H1 (cell line): ENCODE data around the gene NOM1. TPM values are rescaled to one million over a fixed set of nuclear protein-coding genes. Genes with fewer than 3 reads are reported as not detected.
A peak's percentile ranks its signal among the peaks of the same experiment; 100 is the strongest.

Experiments
- CTCF ChIA-PET: fragments of 300-600 bp; sonication (Branson Sonifier 250); formaldehyde crosslinking; loops from one replicate; lab custom pipeline; 2021; ENCODE audit not compliant: partially characterized antibody; lab: Charles Lee
- POLR2A ChIA-PET: fragments of 300-600 bp; sonication (Branson Sonifier 250); formaldehyde crosslinking; loops from one replicate; lab custom pipeline; 2021; ENCODE audit warnings: inconsistent platforms; ENCODE audit not compliant: partially characterized antibody; lab: Charles Lee
- DNase-seq, 2 experiments: peaks; one replicate each; pipeline versions ENCODE4 v3.0.0 to v3.0.0-alpha.2; 2010 to 2022; ENCODE audit warnings: low spot score in 2 of 2, low read depth in 1 of 2, mixed read lengths in 1 of 2
- FAIRE-seq: peaks from 2 replicates; lab custom pipeline; 2011; peaks lifted over from hg19 to GRCh38; lab: Jason Lieb, UNC
- H2AFZ ChIP-seq: 2 replicates; pipeline ENCODE4 v1.8.1; 2012; ENCODE audit warnings: low read length, inconsistent platforms
- H2AK5ac ChIP-seq: 2 replicates; pipeline ENCODE4 v1.6.1; 2013; ENCODE audit warnings: low read depth, low read length
- H2BK120ac ChIP-seq: replicated peaks from 2 replicates; pipeline ENCODE3; 2013; ENCODE audit warnings: low read depth, low read length, inconsistent platforms
- H2BK12ac ChIP-seq: 2 replicates; pipeline ENCODE4 v1.6.1; 2013; ENCODE audit warnings: low read depth, low read length
- H2BK15ac ChIP-seq: 2 replicates; pipeline ENCODE4 v1.6.1; 2013; ENCODE audit warnings: low read length
- H2BK20ac ChIP-seq: 2 replicates; pipeline ENCODE4 v1.6.1; 2013; ENCODE audit warnings: low read length
- H2BK5ac ChIP-seq: 2 replicates; pipeline ENCODE4 v1.6.1; 2013; ENCODE audit warnings: low read depth, low read length
- H3K14ac ChIP-seq: 2 replicates; pipeline ENCODE4 v1.6.1; 2013; ENCODE audit warnings: inconsistent platforms; ENCODE audit not compliant: insufficient read length
- H3K18ac ChIP-seq: 2 replicates; pipeline ENCODE4 v1.6.1; 2013; ENCODE audit warnings: low read length; ENCODE audit errors: extremely low read depth
- H3K23ac ChIP-seq: 2 replicates; pipeline ENCODE4 v1.6.1; 2013; ENCODE audit warnings: inconsistent platforms; ENCODE audit not compliant: insufficient read length
- H3K23me2 ChIP-seq: 2 replicates; pipeline ENCODE4 v1.6.1; 2013; ENCODE audit warnings: low read depth, low read length
- H3K27ac ChIP-seq: 2 replicates; pipeline ENCODE4 v1.6.1; 2011; ENCODE audit warnings: low read depth, low read length, inconsistent platforms
- H3K27me3 ChIP-seq, 4 experiments: replicated peaks in 1 of 4; 1 replicate in 1 of 4; 2 replicates in 3 of 4; pipeline versions ENCODE4 v1.6.1 to v1.8.1; 2011 to 2013; ENCODE audit warnings: low read length in 3 of 4, mild to moderate bottlenecking in 3 of 4, inconsistent platforms in 2 of 4, mixed read lengths in 2 of 4, moderate library complexity in 1 of 4; ENCODE audit not compliant: control insufficient read depth in 3 of 4, insufficient read depth in 3 of 4; ENCODE audit errors: extremely low read depth in 1 of 4
- H3K36me3 ChIP-seq, 4 experiments: 2 replicates each; pipeline versions ENCODE4 v1.6.1 to v1.8.1; 2011 to 2013; ENCODE audit warnings: mild to moderate bottlenecking in 4 of 4, low read length in 3 of 4, moderate library complexity in 2 of 4, control low read depth in 1 of 4, inconsistent platforms in 1 of 4; ENCODE audit not compliant: insufficient read depth in 4 of 4, control insufficient read depth in 2 of 4
- H3K4ac ChIP-seq: replicated peaks from 2 replicates; pipeline ENCODE3; 2013; ENCODE audit warnings: low read length, low read depth, mixed read lengths, inconsistent platforms; ENCODE audit not compliant: insufficient read length
- H3K4me1 ChIP-seq, 4 experiments: replicated peaks in 1 of 4; 1 replicate in 1 of 4; 2 replicates in 3 of 4; pipeline versions ENCODE4 v1.6.1 to v1.8.1; 2011 to 2013; ENCODE audit warnings: low read length in 3 of 4, inconsistent platforms in 2 of 4, mixed read lengths in 1 of 4; ENCODE audit not compliant: insufficient read depth in 4 of 4, control insufficient read depth in 3 of 4
- H3K4me2 ChIP-seq, 2 experiments: 2 replicates each; pipeline versions ENCODE4 v1.6.1 to v1.8.1; 2011 to 2013; ENCODE audit warnings: low read depth in 2 of 2, low read length in 2 of 2, control low read depth in 1 of 2, inconsistent platforms in 1 of 2, mild to moderate bottlenecking in 1 of 2; ENCODE audit not compliant: insufficient read depth in 1 of 2
- H3K4me3 ChIP-seq, 4 experiments: fragments of 200-600, 300-600 bp in 1 of 4; sonication (generic), shearing (Covaris generic), sonication (Bioruptor Twin) in 1 of 4; 2 replicates each; pipeline versions ENCODE4 v1.5.1 to v1.8.1; 2011 to 2016; ENCODE audit warnings: low read length in 4 of 4, low read depth in 3 of 4, control low read depth in 2 of 4, inconsistent platforms in 2 of 4, mild to moderate bottlenecking in 2 of 4, mixed read lengths in 1 of 4, moderate library complexity in 1 of 4; ENCODE audit not compliant: insufficient read depth in 2 of 4; ENCODE audit errors: extremely low read depth in 1 of 4
- H3K56ac ChIP-seq: replicated peaks from 2 replicates; pipeline ENCODE3; 2013; ENCODE audit warnings: low read depth, mild to moderate bottlenecking, mixed read lengths, low read length, inconsistent platforms; ENCODE audit not compliant: insufficient read length
- H3K79me1 ChIP-seq: 2 replicates; pipeline ENCODE4 v1.6.1; 2013; ENCODE audit warnings: low read depth, low read length, control low read depth
- H3K79me2 ChIP-seq, 2 experiments: 2 replicates each; pipeline versions ENCODE4 v1.6.1 to v1.8.1; 2012 to 2013; ENCODE audit warnings: low read length in 2 of 2, mild to moderate bottlenecking in 2 of 2, inconsistent platforms in 1 of 2; ENCODE audit not compliant: insufficient read depth in 2 of 2, control insufficient read depth in 1 of 2
- H3K9ac ChIP-seq, 4 experiments: replicated peaks in 1 of 4; 1 replicate in 1 of 4; 2 replicates in 3 of 4; pipeline versions ENCODE4 v1.6.1 to v1.8.1; 2011 to 2013; ENCODE audit warnings: low read depth in 3 of 4, low read length in 3 of 4, control low read depth in 2 of 4, mild to moderate bottlenecking in 2 of 4, moderate library complexity in 2 of 4, inconsistent platforms in 1 of 4; ENCODE audit errors: extremely low read depth in 1 of 4
- H3K9me3 ChIP-seq, 2 experiments: 2 replicates each; pipeline versions ENCODE4 v1.6.1 to v1.8.1; 2012 to 2013; ENCODE audit warnings: mild to moderate bottlenecking in 2 of 2, moderate library complexity in 2 of 2, control low read depth in 1 of 2, inconsistent platforms in 1 of 2, low read depth in 1 of 2, low read length in 1 of 2, mixed read lengths in 1 of 2; ENCODE audit not compliant: insufficient read depth in 2 of 2
- H4K20me1 ChIP-seq, 2 experiments: replicated peaks in 1 of 2; 2 replicates each; pipeline versions ENCODE3 to v1.8.1; 2011 to 2013; ENCODE audit warnings: inconsistent platforms in 2 of 2, low read length in 2 of 2, mild to moderate bottlenecking in 1 of 2; ENCODE audit not compliant: insufficient read depth in 2 of 2, control insufficient read depth in 1 of 2
- H4K5ac ChIP-seq: 2 replicates; pipeline ENCODE4 v1.6.1; 2013; ENCODE audit warnings: low read length, low read depth, mixed read lengths, inconsistent platforms; ENCODE audit not compliant: insufficient read length
- H4K8ac ChIP-seq: 2 replicates; pipeline ENCODE4 v1.8.0; 2013; ENCODE audit warnings: mild to moderate bottlenecking, moderate library complexity, low read length, inconsistent platforms; ENCODE audit not compliant: insufficient read depth; ENCODE audit errors: extremely low read depth
- H4K91ac ChIP-seq: replicated peaks from 2 replicates; pipeline ENCODE3; 2013; ENCODE audit warnings: low read length, mixed read lengths, inconsistent platforms; ENCODE audit not compliant: insufficient read length
- CEBPB ChIP-seq: IDR thresholded peaks from 2 replicates; pipeline ENCODE4 v1.6.1; 2012; ENCODE audit warnings: low read depth, low read length
- EP300 ChIP-seq, 2 experiments: IDR thresholded peaks; 1 replicate in 1 of 2; 2 replicates in 1 of 2; pipeline ENCODE4 v1.6.1; 2011 to 2012; ENCODE audit warnings: low read depth in 2 of 2, low read length in 2 of 2, mild to moderate bottlenecking in 2 of 2, borderline replicate concordance in 1 of 2, inconsistent platforms in 1 of 2, moderate library complexity in 1 of 2
- MAFK ChIP-seq: IDR thresholded peaks from 2 replicates; pipeline ENCODE4 v1.6.1; 2012; ENCODE audit warnings: low read depth, mild to moderate bottlenecking, improper control_type of control experiment, low read length
- NANOG ChIP-seq: IDR thresholded peaks from 2 replicates; pipeline ENCODE4 v1.6.1; 2011; ENCODE audit warnings: low read length, low read depth, mild to moderate bottlenecking, inconsistent platforms; ENCODE audit not compliant: insufficient read depth, poor library complexity, severe bottlenecking
- POLR2A ChIP-seq, 2 experiments: IDR thresholded peaks; 1 replicate in 1 of 2; 2 replicates in 1 of 2; pipeline ENCODE4 v1.6.1; 2011; ENCODE audit warnings: low read depth in 2 of 2, low read length in 2 of 2, mild to moderate bottlenecking in 2 of 2; ENCODE audit errors: control extremely low read depth in 1 of 2
- POU5F1 ChIP-seq: IDR thresholded peaks from 2 replicates; pipeline ENCODE4 v1.6.1; 2011; ENCODE audit warnings: low read depth, mild to moderate bottlenecking, low read length, moderate library complexity
- RAD21 ChIP-seq, 2 experiments: IDR thresholded peaks in 1 of 2; conservative IDR thresholded peaks in 1 of 2; 2 replicates each; pipeline ENCODE4 v1.6.1; 2011; ENCODE audit warnings: low read depth in 2 of 2, low read length in 2 of 2, improper control_type of control experiment in 1 of 2, inconsistent platforms in 1 of 2, mild to moderate bottlenecking in 1 of 2, moderate library complexity in 1 of 2
- TAF1 ChIP-seq: IDR thresholded peaks from 2 replicates; pipeline ENCODE4 v1.6.1; 2011; ENCODE audit warnings: mild to moderate bottlenecking, low read depth, low read length
- TEAD4 ChIP-seq: IDR thresholded peaks from 2 replicates; pipeline ENCODE4 v1.6.1; 2012; ENCODE audit warnings: low read depth, low read length, inconsistent platforms, mixed read lengths
- WGBS, 2 experiments: shearing (Covaris generic) in 1 of 2; methylation state at CpG; one replicate each; pipeline versions ENCODE4 v1.1.6 to v1.1.7; 2013 to 2015; ENCODE audit warnings: low lambda C conversion rate in 2 of 2, mixed read lengths in 2 of 2, inconsistent platforms in 1 of 2, low coverage in 1 of 2, missing lambda C conversion rate in 1 of 2; ENCODE audit not compliant: insufficient replicate concordance in 2 of 2, insufficient coverage in 1 of 2, insufficient read length in 1 of 2; ENCODE audit errors: extremely low coverage in 1 of 2, missing lambda C conversion rate in 1 of 2; 5-methylcytosine and 5-hydroxymethylcytosine counted together
- polyA plus RNA-seq, 7 experiments: library from polyadenylated mRNA; depleted of rRNA in 3 of 7; stranded (reverse) in 5 of 7; unstranded in 2 of 7; fragments of >200 nt in 5 of 7; fragments of 200-250 nt in 2 of 7; gene quantifications; 1 replicate in 5 of 7; 2 replicates in 1 of 7; 4 replicates in 1 of 7; pipeline versions ENCODE4 v1.2.1 to v1.2.3, GENCODE V29; 2011 to 2013; ENCODE audit warnings: missing spikeins in 2 of 7, mixed read lengths in 2 of 7
- total RNA-seq: library from RNA; stranded (reverse); fragmentation: NEBNext Ultra II Directional; extraction: Animal tissue kit (Norgen Biotek cat#: 25700); gene quantifications from 2 replicates; pipeline ENCODE4 v1.2.1, GENCODE V29; 2021
- TF ChIP-seq, protein P1 (sequence below): IDR thresholded peaks from 2 replicates; pipeline ENCODE4 v1.6.1; 2012; ENCODE audit warnings: inconsistent platforms
- TF ChIP-seq, protein P2 (sequence below): IDR thresholded peaks from 2 replicates; pipeline ENCODE4 v1.6.1; 2011; ENCODE audit warnings: low read depth, mild to moderate bottlenecking, low read length; ENCODE audit not compliant: insufficient read depth

The NOM1 gene
- total and polyA plus RNA-seq, 2 of the 8 experiments (the other 6 are each of a cell fraction or from before 2014, with no cell fraction given), result 10.6 to 29.1 TPM

DNA sequence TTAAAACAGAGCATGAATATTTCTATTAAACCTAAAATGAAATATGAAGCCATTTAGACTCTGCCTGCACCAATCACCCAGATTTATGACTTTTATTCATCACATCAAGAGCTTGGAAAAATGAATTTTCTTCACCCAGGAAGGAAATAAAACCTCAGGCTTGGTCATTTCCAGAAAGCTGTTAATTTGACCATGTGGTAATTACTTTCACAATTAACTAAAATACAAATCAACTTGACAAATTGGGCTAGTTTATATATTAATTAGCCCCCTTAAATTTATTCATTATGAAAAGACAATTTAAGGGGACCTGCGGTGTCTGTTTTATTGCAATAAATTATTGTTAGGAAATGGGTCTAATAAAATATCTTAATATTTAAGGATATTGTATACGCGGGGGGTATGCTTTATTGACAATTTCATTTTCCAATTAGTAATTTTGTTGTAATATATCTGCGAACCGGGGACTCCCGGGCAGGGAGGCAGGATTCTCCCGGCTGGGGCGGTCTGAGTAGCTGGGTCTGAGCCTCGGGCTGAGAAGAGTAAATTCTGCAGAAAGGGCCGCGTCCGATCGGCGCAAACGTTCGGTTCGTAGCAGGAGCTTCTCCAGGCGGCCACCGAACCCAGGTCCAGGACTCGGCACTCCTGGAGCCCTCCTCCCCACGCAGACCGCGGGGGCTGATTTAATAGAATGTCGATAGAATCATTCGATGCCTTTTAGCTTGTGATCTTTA, 70.4 kb downstream of the NOM1 start:
- H4K20me1 ChIP-seq, result peaks cover 13 to 26% of the 10 kb centered on the region in 2 experiments
- H2BK5ac ChIP-seq, result no peak overlapping the region
- peaks cover 92 to 100% (median 97%) of the 10 kb centered on the region in 4 experiments for H3K27me3 ChIP-seq
- no peak overlapping the region for H4K5ac ChIP-seq
- no peak overlapping the region for H2BK20ac ChIP-seq
- peak overlapping the region in 1 of 4 experiments; percentile 44; a peak in 1 of 8 replicates for H3K4me3 ChIP-seq
- FAIRE-seq, result no peak
- ChIA-PET POLR2A (interaction anchor here (0.7 to 3.6 kb wide), 5 partner anchors 10 to 18 kb away, joined by 3 to 15 read pairs (median 4); partner anchors contain the start of gene MNX1), CTCF (interaction anchor here (0.9 to 2.8 kb wide), 4 partner anchors 11 to 116 kb away, joined by 4 to 7 read pairs (median 5); no protein-coding TSS in a partner anchor)
- 13% methylated on average over 25 of the region's 25 CpGs; no CpG with 5 or more reads in 1 of the 2 experiments for WGBS, 2 experiments
- H2BK15ac ChIP-seq, result no peak overlapping the region
- no peak overlapping the region for H2BK120ac ChIP-seq
- H3K79me1 ChIP-seq, result no peaks in the 10 kb centered on the region
- no peaks in the 10 kb centered on the region for H3K9me3 ChIP-seq
- H2BK12ac ChIP-seq, result no peak overlapping the region
- H3K9ac ChIP-seq, result no peak overlapping the region
- H2AK5ac ChIP-seq, result no peak overlapping the region
- no peaks in the 10 kb centered on the region for H3K79me2 ChIP-seq
- no peak overlapping the region for H3K56ac ChIP-seq
- H3K23ac ChIP-seq, result no peak overlapping the region
- peak overlapping the region in 1 of 2 experiments; percentile 59; a peak in 2 of 4 replicates for H3K4me2 ChIP-seq
- no peak overlapping the region for H4K8ac ChIP-seq
- peak in 1 of 2 experiments; percentile 45 for DNase-seq
- no peak overlapping the region for H3K14ac ChIP-seq
- peaks cover 4% of the 10 kb centered on the region; the same call in 1 of the 2 replicates for H3K23me2 ChIP-seq
- no peak overlapping the region for H3K4ac ChIP-seq
- H3K4me1 ChIP-seq, result peaks cover 12 to 51% (median 26%) of the 10 kb centered on the region in 4 experiments
- H4K91ac ChIP-seq, result no peak overlapping the region
- H3K18ac ChIP-seq, result no peak overlapping the region
- no peak overlapping the region for H3K27ac ChIP-seq
- H2AFZ ChIP-seq, result no peak overlapping the region
- H3K36me3 ChIP-seq, result peaks cover 0 to 5% (median 0%) of the 10 kb centered on the region in 4 experiments; a peak in 1 of 8 replicates
- TF ChIP-seq NANOG (no peak), TAF1 (no peak), POU5F1 (no peak), MAFK (no peak), EP300 (IDR thresholded peaks at IDR 0.05; ENCODE audit: borderline replicate concordance in 1 of 2, low read depth in 2 of 2, low read length in 2 of 2) (no peak), TEAD4 (no peak), RAD21 (IDR thresholded peaks at IDR 0.05 in 1 of 2, conservative IDR thresholded peaks at IDR 0.05 in 1 of 2; ENCODE audit: low read depth in 2 of 2, low read length in 2 of 2) (no peak), CEBPB (no peak), POLR2A (IDR thresholded peaks at IDR 0.05; ENCODE audit: control extremely low read depth in 1 of 2, low read depth in 2 of 2, low read length in 2 of 2) (no peak)
- TF ChIP-seq, protein P1, sequence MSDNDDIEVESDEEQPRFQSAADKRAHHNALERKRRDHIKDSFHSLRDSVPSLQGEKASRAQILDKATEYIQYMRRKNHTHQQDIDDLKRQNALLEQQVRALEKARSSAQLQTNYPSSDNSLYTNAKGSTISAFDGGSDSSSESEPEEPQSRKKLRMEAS, result no peak
- TF ChIP-seq, protein P2, sequence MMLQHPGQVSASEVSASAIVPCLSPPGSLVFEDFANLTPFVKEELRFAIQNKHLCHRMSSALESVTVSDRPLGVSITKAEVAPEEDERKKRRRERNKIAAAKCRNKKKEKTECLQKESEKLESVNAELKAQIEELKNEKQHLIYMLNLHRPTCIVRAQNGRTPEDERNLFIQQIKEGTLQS, result no peak
